ENCODE data around the gene TDRD10.

DNA sequence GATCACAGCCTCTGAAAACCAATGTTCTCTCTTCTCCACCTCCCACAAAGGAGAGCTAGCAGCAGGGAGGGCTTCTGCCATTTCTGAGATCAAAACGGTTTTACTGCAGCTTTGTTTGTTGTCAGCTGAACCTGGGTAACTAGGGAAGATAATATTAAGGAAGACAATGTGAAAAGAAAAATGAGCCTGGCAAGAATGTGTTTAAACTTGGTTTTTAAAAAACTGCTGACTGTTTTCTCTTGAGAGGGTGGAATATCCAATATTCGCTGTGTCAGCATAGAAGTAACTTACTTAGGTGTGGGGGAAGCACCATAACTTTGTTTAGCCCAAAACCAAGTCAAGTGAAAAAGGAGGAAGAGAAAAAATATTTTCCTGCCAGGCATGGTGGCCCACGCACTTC lies 35.8 kb upstream of the TDRD10 start:
- TF ChIP-seq, protein P1, sequence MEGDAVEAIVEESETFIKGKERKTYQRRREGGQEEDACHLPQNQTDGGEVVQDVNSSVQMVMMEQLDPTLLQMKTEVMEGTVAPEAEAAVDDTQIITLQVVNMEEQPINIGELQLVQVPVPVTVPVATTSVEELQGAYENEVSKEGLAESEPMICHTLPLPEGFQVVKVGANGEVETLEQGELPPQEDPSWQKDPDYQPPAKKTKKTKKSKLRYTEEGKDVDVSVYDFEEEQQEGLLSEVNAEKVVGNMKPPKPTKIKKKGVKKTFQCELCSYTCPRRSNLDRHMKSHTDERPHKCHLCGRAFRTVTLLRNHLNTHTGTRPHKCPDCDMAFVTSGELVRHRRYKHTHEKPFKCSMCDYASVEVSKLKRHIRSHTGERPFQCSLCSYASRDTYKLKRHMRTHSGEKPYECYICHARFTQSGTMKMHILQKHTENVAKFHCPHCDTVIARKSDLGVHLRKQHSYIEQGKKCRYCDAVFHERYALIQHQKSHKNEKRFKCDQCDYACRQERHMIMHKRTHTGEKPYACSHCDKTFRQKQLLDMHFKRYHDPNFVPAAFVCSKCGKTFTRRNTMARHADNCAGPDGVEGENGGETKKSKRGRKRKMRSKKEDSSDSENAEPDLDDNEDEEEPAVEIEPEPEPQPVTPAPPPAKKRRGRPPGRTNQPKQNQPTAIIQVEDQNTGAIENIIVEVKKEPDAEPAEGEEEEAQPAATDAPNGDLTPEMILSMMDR (IDR thresholded peaks at IDR 0.05; ENCODE audit: insufficient read depth, low read depth, low read length), result no peak
- TF ChIP-seq EZH2 (IDR thresholded peaks at IDR 0.05; ENCODE audit: insufficient read depth, low read length), result no peak

Data from astrocyte (in vitro differentiated cells and primary cell).